Fibroblast of lung (primary cell): ENCODE data around the gene NANS. TPM values are rescaled to one million over a fixed set of nuclear protein-coding genes. Genes with fewer than 3 reads are reported as not detected.

Source experiments
- DNase-seq, 2 donors: peaks; one replicate each; pipeline versions ENCODE4 v3.0.0 to v3.0.0-alpha.2; 2010; ENCODE audit warnings: low read depth in 2 of 2
- H2AFZ ChIP-seq: 2 replicates; pipeline ENCODE4 v1.5.1; 2012; ENCODE audit warnings: low read length, control low read depth, inconsistent platforms
- H3K27ac ChIP-seq: 2 replicates; pipeline ENCODE4 v1.5.1; 2011; ENCODE audit warnings: low read length, control low read depth; ENCODE audit not compliant: insufficient read depth
- H3K27me3 ChIP-seq: 2 replicates; pipeline ENCODE4 v1.5.1; 2011; ENCODE audit warnings: mild to moderate bottlenecking, low read length; ENCODE audit not compliant: control insufficient read depth, insufficient read depth
- H3K36me3 ChIP-seq: 2 replicates; pipeline ENCODE4 v1.5.1; 2011; ENCODE audit warnings: low read length; ENCODE audit not compliant: control insufficient read depth, insufficient read depth
- H3K4me1 ChIP-seq: 2 replicates; pipeline ENCODE4 v1.5.1; 2011; ENCODE audit warnings: low read length; ENCODE audit not compliant: control insufficient read depth, insufficient read depth; ENCODE audit errors: extremely low read depth
- H3K4me2 ChIP-seq: 2 replicates; pipeline ENCODE4 v1.5.1; 2011; ENCODE audit warnings: low read length, control low read depth; ENCODE audit not compliant: insufficient read depth; ENCODE audit errors: extremely low read depth
- H3K4me3 ChIP-seq, 4 experiments: fragments of 200-600 bp in 1 of 4; sonication (generic) in 1 of 4; replicated peaks in 1 of 4; 2 replicates each; pipeline ENCODE4 v1.5.1; 2011 to 2016; ENCODE audit warnings: low read length in 4 of 4, low read depth in 3 of 4, mild to moderate bottlenecking in 3 of 4, control low read depth in 2 of 4, inconsistent platforms in 1 of 4, mixed read lengths in 1 of 4; ENCODE audit not compliant: insufficient read depth in 1 of 4; ENCODE audit errors: control extremely low read depth in 1 of 4
- H3K79me2 ChIP-seq: 2 replicates; pipeline ENCODE4 v1.5.1; 2012; ENCODE audit warnings: mild to moderate bottlenecking, low read length, inconsistent platforms; ENCODE audit not compliant: control insufficient read depth, insufficient read depth
- H3K9ac ChIP-seq: 2 replicates; pipeline ENCODE4 v1.5.1; 2011; ENCODE audit warnings: mild to moderate bottlenecking, low read length, control low read depth; ENCODE audit not compliant: insufficient read depth
- H3K9me3 ChIP-seq: 2 replicates; pipeline ENCODE4 v1.5.1; 2012; ENCODE audit warnings: low read depth, low read length; ENCODE audit not compliant: control insufficient read depth, insufficient read depth
- H4K20me1 ChIP-seq: 2 replicates; pipeline ENCODE4 v1.5.1; 2011; ENCODE audit warnings: low read length; ENCODE audit not compliant: control insufficient read depth, insufficient read depth; ENCODE audit errors: extremely low read depth
- EZH2 ChIP-seq: IDR thresholded peaks from 2 replicates; pipeline ENCODE4 v1.5.1; 2012; ENCODE audit warnings: low read length, control low read depth, mild to moderate bottlenecking; ENCODE audit errors: missing control alignments
- polyA plus RNA-seq, 2 donors: library from polyadenylated mRNA; depleted of rRNA in 1 of 2; stranded (reverse) in 1 of 2; unstranded in 1 of 2; fragments of >200 nt; gene quantifications; 2 replicates each; pipeline ENCODE4 v1.2.1, GENCODE V29; 2011 to 2012; ENCODE audit warnings: missing spikeins in 1 of 2
- total RNA-seq: library from RNA; depleted of rRNA; stranded (reverse); fragments of >200 nt; gene quantifications from 2 replicates; pipeline ENCODE4 v1.2.1, GENCODE V29; 2014
- TF ChIP-seq, protein P1 (sequence below), 2 donors: IDR thresholded peaks in 1 of 2; conservative IDR thresholded peaks in 1 of 2; 1 replicate in 1 of 2; 2 replicates in 1 of 2; pipeline ENCODE4 v1.5.1; 2011 to 2012; ENCODE audit warnings: low read length in 2 of 2, control low read depth in 1 of 2, inconsistent platforms in 1 of 2, low read depth in 1 of 2, mild to moderate bottlenecking in 1 of 2

The NANS gene
- total and polyA plus RNA-seq, 2 donors (not counting 1 experiment from before 2014, with no cell fraction given): 83.9 to 105 TPM

DNA sequence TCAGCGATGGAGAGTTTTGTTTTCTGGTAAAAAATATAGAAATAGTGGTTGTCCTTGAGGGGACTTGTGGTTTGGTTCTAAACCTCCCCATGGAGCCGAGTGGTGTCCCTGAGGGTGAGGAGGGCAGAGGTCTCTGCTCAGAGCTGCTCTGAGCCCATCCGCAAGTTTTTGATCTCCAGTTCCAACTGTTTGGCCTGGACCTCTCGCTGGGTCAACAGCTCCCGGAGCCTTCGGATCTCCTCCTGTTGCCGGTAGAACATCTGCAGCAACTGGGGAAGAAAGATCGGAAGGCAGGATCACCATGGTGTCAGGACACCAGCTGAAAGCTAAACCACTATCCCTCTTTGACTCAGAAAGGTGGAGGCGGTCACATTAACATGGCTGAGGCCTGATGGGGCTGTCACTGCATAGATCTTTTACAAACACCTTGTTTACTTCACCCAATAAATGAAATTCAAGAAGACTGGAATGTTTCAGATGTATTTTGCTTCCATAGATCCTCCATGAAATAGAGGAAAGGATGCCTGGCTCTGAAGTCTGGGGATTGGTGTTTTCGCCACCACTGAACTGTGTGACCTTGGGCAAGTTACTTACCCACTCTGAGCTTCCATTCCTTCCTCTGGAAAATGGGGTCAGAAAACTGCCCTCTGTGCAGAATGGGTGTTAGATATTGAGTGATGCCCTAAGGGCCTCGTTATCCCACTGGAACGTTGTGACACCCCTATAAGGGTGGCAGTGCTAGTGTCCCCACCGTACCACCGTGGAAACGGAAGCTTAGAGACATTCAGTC is 68.3 kb downstream of the NANS start:
- TF ChIP-seq, protein P1, sequence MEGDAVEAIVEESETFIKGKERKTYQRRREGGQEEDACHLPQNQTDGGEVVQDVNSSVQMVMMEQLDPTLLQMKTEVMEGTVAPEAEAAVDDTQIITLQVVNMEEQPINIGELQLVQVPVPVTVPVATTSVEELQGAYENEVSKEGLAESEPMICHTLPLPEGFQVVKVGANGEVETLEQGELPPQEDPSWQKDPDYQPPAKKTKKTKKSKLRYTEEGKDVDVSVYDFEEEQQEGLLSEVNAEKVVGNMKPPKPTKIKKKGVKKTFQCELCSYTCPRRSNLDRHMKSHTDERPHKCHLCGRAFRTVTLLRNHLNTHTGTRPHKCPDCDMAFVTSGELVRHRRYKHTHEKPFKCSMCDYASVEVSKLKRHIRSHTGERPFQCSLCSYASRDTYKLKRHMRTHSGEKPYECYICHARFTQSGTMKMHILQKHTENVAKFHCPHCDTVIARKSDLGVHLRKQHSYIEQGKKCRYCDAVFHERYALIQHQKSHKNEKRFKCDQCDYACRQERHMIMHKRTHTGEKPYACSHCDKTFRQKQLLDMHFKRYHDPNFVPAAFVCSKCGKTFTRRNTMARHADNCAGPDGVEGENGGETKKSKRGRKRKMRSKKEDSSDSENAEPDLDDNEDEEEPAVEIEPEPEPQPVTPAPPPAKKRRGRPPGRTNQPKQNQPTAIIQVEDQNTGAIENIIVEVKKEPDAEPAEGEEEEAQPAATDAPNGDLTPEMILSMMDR (conservative IDR thresholded peaks at IDR 0.05 in 1 of 2, IDR thresholded peaks at IDR 0.05 in 1 of 2; ENCODE audit: low read depth in 1 of 2, low read length in 2 of 2): no peak
- no peak for TF ChIP-seq EZH2
- Histone ChIP-seq H2AFZ (no peak overlapping the region), H3K36me3 (no peaks in the 10 kb centered on the region), H3K9ac (no peak overlapping the region), H3K79me2 (no peaks in the 10 kb centered on the region), H3K27me3 (no peaks in the 10 kb centered on the region), H3K9me3 (no peaks in the 10 kb centered on the region), H3K4me3 (no peak overlapping the region), H3K4me1 (no peaks in the 10 kb centered on the region), H4K20me1 (no peaks in the 10 kb centered on the region), H3K4me2 (no peak overlapping the region), H3K27ac (no peak overlapping the region)
- DNase-seq: no peak

- Histone ChIP-seq H3K36me3 (no peaks in the 10 kb centered on the region), H3K79me2 (no peaks in the 10 kb centered on the region), H3K4me3 (no peak overlapping the region), H3K9ac (no peak overlapping the region), H3K27ac (no peak overlapping the region), H3K27me3 (peaks cover 6% of the 10 kb centered on the region), H4K20me1 (no peaks in the 10 kb centered on the region), H3K4me2 (no peak overlapping the region), H3K9me3 (no peaks in the 10 kb centered on the region), H2AFZ (no peak overlapping the region), H3K4me1 (no peaks in the 10 kb centered on the region)
- no peak for DNase-seq
- TF ChIP-seq, protein P1 (conservative IDR thresholded peaks at IDR 0.05 in 1 of 2, IDR thresholded peaks at IDR 0.05 in 1 of 2; ENCODE audit: low read depth in 1 of 2, low read length in 2 of 2): no peak
These were observed 70.7 kb downstream of the NANS start for GRCh38 chr9:98127226-98127625.

- no peak for DNase-seq
- Histone ChIP-seq H3K4me3 (no peak overlapping the region), H3K36me3 (no peaks in the 10 kb centered on the region), H2AFZ (no peak overlapping the region), H3K9ac (no peak overlapping the region), H3K9me3 (no peaks in the 10 kb centered on the region), H4K20me1 (no peaks in the 10 kb centered on the region), H3K4me1 (no peaks in the 10 kb centered on the region), H3K79me2 (no peaks in the 10 kb centered on the region), H3K27me3 (peaks cover 12% of the 10 kb centered on the region), H3K27ac (no peak overlapping the region), H3K4me2 (no peak overlapping the region)
- TF ChIP-seq EZH2: no peak
- TF ChIP-seq, protein P1 (conservative IDR thresholded peaks at IDR 0.05 in 1 of 2, IDR thresholded peaks at IDR 0.05 in 1 of 2; ENCODE audit: low read depth in 1 of 2, low read length in 2 of 2): no peak
These were observed 71.8 kb downstream of the NANS start for GRCh38 chr9:98128316-98128715.
